Ascending aorta (tissue), 2 donors: ENCODE results near the gene KCNQ5. TPM values are rescaled to one million over a fixed set of nuclear protein-coding genes. Genes with fewer than 3 reads are reported as not detected.

Experiments used
- DNase-seq, 2 donors: peaks; one replicate each; pipeline ENCODE4 v3.0.0-alpha.2; 2019; ENCODE audit warnings: low spot score in 2 of 2
- H3K27ac ChIP-seq, 2 donors: fragments of 200-600 bp; sonication (generic); one replicate each; pipeline ENCODE4 v1.5.1; 2016 to 2017; ENCODE audit warnings: mild to moderate bottlenecking in 1 of 2
- H3K27me3 ChIP-seq: fragments of 200-600 bp; sonication (generic); one replicate; pipeline ENCODE4 v1.5.1; 2017
- H3K36me3 ChIP-seq, 2 donors: fragments of 200-600 bp; sonication (generic); one replicate each; pipeline ENCODE4 v1.5.1; 2016
- H3K4me1 ChIP-seq, 2 donors: fragments of 200-600 bp; sonication (generic); one replicate each; pipeline ENCODE4 v1.5.1; 2016 to 2017; ENCODE audit warnings: mild to moderate bottlenecking in 1 of 2
- H3K4me3 ChIP-seq, 2 donors: fragments of 200-600 bp; sonication (generic); one replicate each; pipeline ENCODE4 v1.5.1; 2016 to 2017; ENCODE audit warnings: mild to moderate bottlenecking in 1 of 2
- H3K9me3 ChIP-seq, 2 donors: fragments of 200-600 bp; sonication (generic); one replicate each; pipeline ENCODE4 v1.5.1; 2016
- intact Hi-C: fragments of 100-400 bp; cut with DNase I; formaldehyde crosslinking; loops from one replicate; pipeline ENCODE4 v1.15.1; 2023
- total RNA-seq: library from RNA; depleted of rRNA; stranded (reverse); fragments of >200 nt; gene quantifications from one replicate; pipeline ENCODE4 v1.1.0, GENCODE V29; 2016
- TF ChIP-seq, protein P1 (sequence below), 3 experiments: fragments of 200-600 bp in 2 of 3; fragments of 450-650 bp in 1 of 3; sonication (generic) in 2 of 3; IDR thresholded peaks; one replicate each; pipeline ENCODE4 v1.5.1; 2016 to 2019; ENCODE audit warnings: antibody characterized with exemption in 3 of 3, mild to moderate bottlenecking in 1 of 3, moderate library complexity in 1 of 3

KCNQ5 gene
- total RNA-seq, 1 donor from 2014 or later = 4.5 TPM

DNA sequence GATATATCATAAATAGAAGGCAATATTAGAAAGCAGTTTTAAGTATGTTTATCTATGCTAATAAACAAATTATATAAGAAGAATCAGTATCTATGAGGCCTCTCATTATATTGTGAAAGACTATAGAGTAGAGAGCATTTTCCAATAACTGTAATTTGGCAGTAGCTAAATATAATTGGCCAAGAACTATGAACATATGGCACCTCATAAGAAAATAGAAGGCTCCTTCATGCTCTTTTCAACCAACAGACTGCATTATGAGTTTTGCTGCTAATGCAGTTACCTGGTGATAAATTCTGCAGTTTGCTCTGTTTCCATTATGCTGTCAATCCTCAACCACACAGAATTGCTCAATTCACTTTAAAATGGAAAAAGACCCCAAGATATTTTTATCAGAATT is 382.4 kb downstream of the KCNQ5 start:
- TF ChIP-seq, protein P1, sequence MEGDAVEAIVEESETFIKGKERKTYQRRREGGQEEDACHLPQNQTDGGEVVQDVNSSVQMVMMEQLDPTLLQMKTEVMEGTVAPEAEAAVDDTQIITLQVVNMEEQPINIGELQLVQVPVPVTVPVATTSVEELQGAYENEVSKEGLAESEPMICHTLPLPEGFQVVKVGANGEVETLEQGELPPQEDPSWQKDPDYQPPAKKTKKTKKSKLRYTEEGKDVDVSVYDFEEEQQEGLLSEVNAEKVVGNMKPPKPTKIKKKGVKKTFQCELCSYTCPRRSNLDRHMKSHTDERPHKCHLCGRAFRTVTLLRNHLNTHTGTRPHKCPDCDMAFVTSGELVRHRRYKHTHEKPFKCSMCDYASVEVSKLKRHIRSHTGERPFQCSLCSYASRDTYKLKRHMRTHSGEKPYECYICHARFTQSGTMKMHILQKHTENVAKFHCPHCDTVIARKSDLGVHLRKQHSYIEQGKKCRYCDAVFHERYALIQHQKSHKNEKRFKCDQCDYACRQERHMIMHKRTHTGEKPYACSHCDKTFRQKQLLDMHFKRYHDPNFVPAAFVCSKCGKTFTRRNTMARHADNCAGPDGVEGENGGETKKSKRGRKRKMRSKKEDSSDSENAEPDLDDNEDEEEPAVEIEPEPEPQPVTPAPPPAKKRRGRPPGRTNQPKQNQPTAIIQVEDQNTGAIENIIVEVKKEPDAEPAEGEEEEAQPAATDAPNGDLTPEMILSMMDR (IDR thresholded peaks at IDR 0.05) = no peak
- no peak for DNase-seq
- H3K36me3 ChIP-seq = no peaks in the 10 kb centered on the region
- no peak overlapping the region for H3K4me3 ChIP-seq
- H3K27me3 ChIP-seq = no peaks in the 10 kb centered on the region
- H3K27ac ChIP-seq = no peak overlapping the region
- H3K4me1 ChIP-seq = no peaks in the 10 kb centered on the region
- intact Hi-C loops = no loop called here
- H3K9me3 ChIP-seq = no peaks in the 10 kb centered on the region

DNA sequence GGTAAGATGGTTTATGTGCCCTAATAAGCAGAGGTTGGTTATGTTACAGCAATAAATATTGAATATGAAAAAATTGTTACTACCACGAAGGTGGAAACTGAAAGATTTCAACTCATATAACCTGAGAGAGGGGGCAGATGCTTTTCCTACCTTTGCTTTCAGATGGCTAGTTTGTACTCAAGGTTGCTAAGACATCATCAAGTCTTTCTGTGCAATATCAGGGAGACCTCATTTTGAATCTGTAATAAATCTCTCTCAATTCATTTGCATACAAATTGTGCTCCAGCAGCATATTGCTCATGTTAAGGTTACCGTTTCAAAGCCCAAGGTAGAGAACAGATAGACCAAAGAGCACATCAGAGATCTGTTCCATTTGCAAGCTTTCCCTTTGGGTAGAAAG is 383.0 kb downstream of the KCNQ5 start:
- H3K27me3 ChIP-seq = no peaks in the 10 kb centered on the region
- DNase-seq = no peak
- no peaks in the 10 kb centered on the region for H3K36me3 ChIP-seq
- no peaks in the 10 kb centered on the region for H3K4me1 ChIP-seq
- H3K9me3 ChIP-seq = no peaks in the 10 kb centered on the region
- intact Hi-C loops = no loop called here
- TF ChIP-seq, protein P1 (IDR thresholded peaks at IDR 0.05) = no peak
- H3K27ac ChIP-seq = no peak overlapping the region
- H3K4me3 ChIP-seq = no peak overlapping the region

DNA sequence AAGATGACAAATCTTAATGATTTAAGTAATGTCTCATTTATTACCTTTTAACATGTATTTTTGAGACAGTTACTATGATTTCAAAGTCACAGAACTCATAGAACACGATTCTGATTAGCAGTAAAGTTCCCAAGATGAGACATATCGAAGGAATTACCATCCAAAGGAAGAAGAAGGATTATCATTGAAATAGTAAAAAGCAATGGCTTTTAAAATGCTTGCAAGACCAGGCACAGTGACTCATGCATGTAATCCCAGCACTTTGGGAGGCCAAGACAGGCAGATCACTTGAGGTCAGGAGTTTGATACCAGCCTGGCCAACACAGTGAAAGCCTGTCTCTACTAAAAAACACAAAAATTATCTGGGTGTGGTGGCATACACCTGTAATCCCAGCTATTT is 384.3 kb downstream of the KCNQ5 start:
- TF ChIP-seq, protein P1 (IDR thresholded peaks at IDR 0.05) = no peak
- no peak for DNase-seq
- Histone ChIP-seq H3K4me1 (no peaks in the 10 kb centered on the region), H3K9me3 (no peaks in the 10 kb centered on the region), H3K27me3 (no peaks in the 10 kb centered on the region), H3K4me3 (no peak overlapping the region), H3K36me3 (no peaks in the 10 kb centered on the region), H3K27ac (no peak overlapping the region)
- intact Hi-C loops = no loop called here

DNA sequence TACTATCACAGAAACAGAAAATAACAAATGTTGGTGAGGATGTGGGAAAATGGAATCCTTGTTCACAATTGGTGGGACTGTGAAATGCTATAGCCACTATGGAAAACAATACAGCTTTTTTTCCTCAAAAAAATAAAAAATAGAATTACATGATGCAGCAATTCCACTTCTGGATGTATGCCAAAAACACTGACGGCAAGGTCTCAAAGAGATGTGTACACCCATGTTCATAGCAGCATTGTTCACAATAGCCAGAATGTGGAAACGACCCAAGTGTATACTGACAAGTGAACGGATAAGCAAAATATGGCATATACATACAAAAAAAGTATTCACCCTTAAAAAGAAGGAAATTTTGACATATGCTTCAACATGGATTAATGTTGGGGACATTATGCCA is 390.1 kb downstream of the KCNQ5 start:
- intact Hi-C loops = no loop called here
- Histone ChIP-seq H3K27ac (no peak overlapping the region), H3K36me3 (no peaks in the 10 kb centered on the region), H3K9me3 (no peaks in the 10 kb centered on the region), H3K4me1 (no peaks in the 10 kb centered on the region), H3K27me3 (no peaks in the 10 kb centered on the region), H3K4me3 (no peak overlapping the region)
- TF ChIP-seq, protein P1 (IDR thresholded peaks at IDR 0.05) = no peak
- DNase-seq = no peak

DNA sequence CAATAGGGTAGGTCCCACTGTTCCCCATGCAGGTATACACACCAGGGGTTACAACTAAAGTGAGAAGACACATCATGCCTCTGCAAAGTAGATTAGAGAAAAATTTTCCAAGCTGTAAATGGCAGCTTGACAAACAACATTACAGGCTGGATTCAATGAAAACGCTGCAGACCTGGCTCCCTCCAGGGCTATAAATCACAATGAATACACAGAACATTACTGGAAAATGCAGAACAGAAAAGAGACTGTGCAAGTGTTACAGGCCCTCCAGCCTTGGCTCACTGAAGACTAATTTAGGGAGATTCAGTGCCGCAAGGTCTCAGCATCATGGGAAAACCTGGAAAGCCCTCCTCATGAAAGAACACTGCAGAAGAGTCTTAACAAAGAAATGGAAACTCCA is 395.6 kb downstream of the KCNQ5 start:
- no peaks in the 10 kb centered on the region for H3K4me1 ChIP-seq
- intact Hi-C loops = no loop called here
- no peaks in the 10 kb centered on the region for H3K27me3 ChIP-seq
- DNase-seq = no peak
- H3K4me3 ChIP-seq = no peak overlapping the region
- no peak overlapping the region for H3K27ac ChIP-seq
- H3K36me3 ChIP-seq = no peaks in the 10 kb centered on the region
- no peaks in the 10 kb centered on the region for H3K9me3 ChIP-seq
- TF ChIP-seq, protein P1 (IDR thresholded peaks at IDR 0.05) = no peak

DNA sequence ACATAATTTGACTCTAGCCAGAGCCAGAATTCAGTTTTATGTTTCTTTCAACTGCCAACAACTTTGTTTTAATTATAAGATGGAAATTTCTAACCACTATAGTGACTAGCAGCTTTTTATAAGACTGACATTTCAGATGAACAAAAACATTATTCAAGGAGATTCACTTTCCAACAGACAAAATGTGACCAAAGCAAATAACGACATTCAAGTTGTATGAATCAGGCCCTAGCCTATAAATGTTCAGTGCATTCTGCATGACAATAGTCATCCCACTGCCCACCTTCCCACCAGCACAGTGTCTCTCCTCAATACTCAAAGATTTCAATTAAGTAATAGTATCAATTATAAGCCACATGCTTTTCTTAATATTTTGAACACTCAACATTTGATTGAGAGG is 402.7 kb downstream of the KCNQ5 start:
- intact Hi-C loops = no loop called here
- H3K4me3 ChIP-seq = no peak overlapping the region
- H3K4me1 ChIP-seq = no peaks in the 10 kb centered on the region
- TF ChIP-seq, protein P1 (IDR thresholded peaks at IDR 0.05) = no peak
- H3K36me3 ChIP-seq = no peaks in the 10 kb centered on the region
- no peak for DNase-seq
- no peak overlapping the region for H3K27ac ChIP-seq
- H3K27me3 ChIP-seq = no peaks in the 10 kb centered on the region
- H3K9me3 ChIP-seq = no peaks in the 10 kb centered on the region
